LHCN-M2 (cell line): Measurements from ENCODE around the gene RANBP10. TPM values are rescaled to one million over a fixed set of nuclear protein-coding genes. Genes with fewer than 3 reads are reported as not detected.
"Not testable (repeated sequence)": the region's sequence is repeated elsewhere in the genome, so short reads cannot be mapped to it uniquely, and the experiment has no call there.

ENCODE experiments used
- DNase-seq: peaks from one replicate; pipeline ENCODE4 v3.0.0-alpha.2; 2012; ENCODE audit warnings: low read depth
- polyA plus RNA-seq: library from polyadenylated mRNA; unstranded; fragments of >200 nt; gene quantifications from one replicate; pipeline ENCODE4 v1.2.1, GENCODE V29; 2012; ENCODE audit warnings: missing spikeins
- total RNA-seq: library from RNA; depleted of rRNA; stranded (reverse); fragments of >200 nt; gene quantifications from 2 replicates; pipeline ENCODE4 v1.2.3, GENCODE V29; 2014; rRNA removed

RANBP10 gene
- 3.8 and 4.5 TPM in 2 replicates for total RNA-seq
- polyA plus RNA-seq, result 5.8 TPM

DNA sequence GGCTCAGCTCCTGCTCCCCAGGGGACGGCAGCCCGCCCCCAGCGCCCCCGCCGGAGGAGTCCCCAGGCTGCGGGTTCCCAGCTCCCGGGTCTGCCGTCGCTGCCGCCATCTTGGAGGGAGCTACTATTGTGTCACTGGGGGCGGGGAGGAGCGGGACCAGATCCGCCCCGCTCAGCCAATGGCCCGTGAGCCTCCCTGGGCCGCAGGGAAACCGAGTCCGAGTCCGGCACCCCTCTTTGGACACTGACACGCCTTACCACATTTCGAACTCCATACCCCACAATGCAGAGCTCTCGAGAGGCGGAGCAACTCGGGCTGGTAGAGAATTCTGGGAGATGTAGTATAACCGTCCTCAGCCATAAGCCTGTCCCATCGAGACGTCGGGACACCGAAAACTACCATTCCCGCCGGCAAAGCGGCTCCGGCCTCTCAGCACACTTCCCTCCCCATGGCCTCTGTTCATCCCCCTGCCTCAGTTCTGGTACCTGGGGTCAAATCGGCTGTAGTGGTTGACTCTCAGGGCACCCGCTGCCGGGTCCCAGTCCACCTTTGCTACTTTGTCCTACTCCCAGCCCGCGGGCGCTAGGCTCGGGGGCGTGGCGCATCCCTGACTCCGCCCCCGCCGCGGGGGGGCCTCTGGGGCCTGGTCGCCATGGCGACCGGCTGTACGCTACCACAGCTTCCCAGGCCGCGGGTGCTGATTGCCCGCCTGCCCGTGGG lies at the start of gene RANBP10, which contains the start of gene TSNAXIP1:
Gene RANBP10 (minus strand): TSS at position 133 of the 720 bp plus-strand sequence. CDS start 24 bp downstream, at position 109.
Gene TSNAXIP1 (plus strand): TSS at position 462 of the 720 bp plus-strand sequence. CDS start 261 bp downstream, outside the sequence.
- peak; percentile 100 for DNase-seq

DNA sequence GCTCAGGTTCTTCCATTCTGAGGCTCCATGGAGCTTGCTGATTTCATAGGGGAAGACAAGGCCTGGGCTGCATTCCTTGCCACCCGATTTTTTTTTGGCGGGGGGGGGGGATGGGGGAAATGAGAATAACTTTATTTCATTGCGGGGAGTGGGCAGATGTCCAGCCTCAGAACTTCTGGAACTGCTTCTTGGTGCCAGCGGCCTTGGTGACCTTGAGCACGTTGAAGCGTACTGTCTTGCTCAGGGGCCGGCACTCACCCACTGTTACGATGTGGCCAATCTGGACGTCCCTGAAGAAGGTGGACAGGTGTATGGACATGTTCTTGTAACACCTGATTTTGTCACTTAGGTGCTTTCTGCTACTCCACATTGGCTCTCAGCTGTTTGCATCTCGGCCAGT lies 49.4 kb upstream of the RANBP10 start:
- DNase-seq, result no peak

DNA sequence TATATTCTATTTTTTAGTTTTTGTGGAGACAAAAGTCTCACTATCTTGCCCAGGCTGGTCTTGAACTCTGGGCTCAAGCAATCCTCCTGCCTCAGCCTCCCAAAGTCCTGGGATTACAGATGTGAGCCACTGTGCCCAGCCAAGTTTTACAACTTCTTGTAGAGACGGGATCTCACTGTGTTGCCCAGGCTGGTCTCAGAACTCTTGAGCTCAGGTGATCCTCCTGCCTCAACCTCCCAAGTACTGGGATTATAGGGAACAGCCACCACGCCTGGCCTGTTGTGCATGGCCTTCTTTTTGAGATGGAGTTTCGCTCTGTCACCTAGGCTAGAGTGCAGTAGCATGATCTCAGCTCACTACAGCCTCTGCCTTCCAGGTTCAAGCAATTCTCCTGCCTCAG lies 47.3 kb upstream of the RANBP10 start:
- DNase-seq, result no peak

DNA sequence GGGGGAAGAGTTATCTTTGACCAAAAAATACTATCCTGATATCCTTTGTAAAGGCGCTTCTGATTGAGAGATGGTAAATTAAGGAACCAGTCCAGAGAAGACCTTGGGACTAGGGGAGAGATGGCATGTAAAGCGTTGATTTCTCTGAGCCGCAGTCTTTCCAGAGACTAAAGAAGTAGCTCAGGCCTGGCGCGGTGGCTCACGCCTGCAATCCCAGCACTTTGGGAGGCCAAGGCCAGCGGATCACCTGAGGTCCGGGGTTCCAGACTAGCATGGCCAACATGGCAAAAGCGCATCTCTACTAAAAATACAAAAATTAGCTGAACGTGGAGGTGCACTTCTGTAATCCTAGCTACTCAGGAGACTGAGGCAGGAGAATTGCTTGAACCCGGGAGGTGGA lies 41.8 kb upstream of the RANBP10 start:
- DNase-seq, result no peak

DNA sequence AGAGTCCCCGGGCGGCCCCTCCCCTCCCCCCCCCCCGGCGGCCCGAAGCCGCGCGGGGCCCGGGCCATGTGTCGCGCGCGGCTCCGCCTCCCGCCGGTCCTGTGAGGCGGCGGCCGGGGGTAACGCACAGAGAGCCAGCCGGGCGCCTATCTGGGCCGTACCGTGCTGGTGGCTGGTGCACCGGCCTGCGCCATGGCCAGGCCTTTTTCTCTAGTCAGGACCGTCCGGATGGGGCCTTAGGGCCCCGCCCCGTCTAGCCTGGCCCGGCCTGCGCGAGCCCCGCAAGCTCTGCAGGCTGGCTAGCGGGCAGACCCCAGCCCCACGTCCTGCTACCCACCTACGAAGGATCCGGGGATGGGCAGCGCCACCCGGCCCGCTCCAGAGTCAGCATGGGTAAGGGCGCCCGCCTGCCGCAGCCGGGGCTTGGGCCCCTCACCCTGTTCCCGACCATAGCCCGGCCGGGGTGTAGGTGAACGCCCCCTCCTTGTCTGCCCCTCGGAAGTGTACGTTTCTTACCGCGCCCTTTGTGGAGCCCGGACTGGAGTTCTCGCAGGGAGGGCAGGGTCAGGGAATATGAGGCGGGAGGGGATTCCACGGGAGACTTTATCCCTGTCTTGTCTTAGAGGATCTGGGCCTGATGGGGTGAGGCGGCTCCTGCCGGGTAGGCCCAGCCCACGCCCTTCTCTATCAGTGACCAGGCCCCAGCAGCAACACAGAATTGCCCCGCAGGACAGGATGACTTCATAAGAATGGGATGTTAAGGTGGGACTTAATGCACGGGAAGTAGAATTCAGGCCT lies 40.9 kb upstream of the RANBP10 start, which contains the start of gene CENPT:
Gene CENPT (minus strand): TSS at position 630 of the 798 bp plus-strand sequence. CDS start 13,834 bp downstream, outside the sequence.
- peak; percentile 53 for DNase-seq

DNA sequence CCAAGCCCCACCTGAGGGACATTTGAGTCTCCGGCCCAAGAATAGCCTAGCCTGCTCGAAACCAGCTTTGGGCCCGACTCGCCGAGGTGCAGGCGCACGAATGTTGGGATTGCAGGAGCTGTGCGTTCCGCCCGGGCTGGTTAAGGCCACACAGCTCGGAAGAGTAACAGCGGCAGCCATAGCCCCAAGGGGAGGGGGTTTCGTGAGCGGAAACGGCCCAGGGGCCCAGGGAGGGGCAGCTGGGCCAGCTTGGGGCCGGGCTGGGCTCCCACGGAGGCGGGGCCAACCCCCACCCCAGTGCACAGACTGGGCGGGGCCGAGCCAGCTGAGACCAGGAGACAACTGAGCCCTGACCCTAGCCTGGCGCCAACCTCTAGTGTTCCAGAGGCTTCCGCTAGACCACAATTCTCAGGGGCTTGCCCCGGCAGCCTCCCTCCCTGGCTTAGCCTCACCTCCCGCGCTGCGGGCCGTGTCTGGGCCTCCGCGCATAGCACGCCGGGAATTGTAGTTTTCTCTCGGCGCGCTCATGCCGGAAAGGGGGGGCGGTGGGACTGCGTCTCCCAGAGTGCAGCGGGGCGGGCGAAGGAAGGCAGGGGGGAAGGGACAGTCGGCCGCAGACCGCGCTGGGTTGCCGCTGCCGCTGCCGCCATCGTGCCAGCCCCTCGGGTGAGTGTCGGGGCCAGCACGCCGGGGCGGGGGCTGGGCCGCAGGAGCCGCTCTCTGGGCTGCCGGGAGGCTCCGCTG lies 40.1 kb upstream of the RANBP10 start, which contains the start of gene NUTF2:
Gene NUTF2 (plus strand): TSS at position 614 of the 744 bp plus-strand sequence. CDS start 18,198 bp downstream, outside the sequence.
- peak; percentile 96 for DNase-seq

DNA sequence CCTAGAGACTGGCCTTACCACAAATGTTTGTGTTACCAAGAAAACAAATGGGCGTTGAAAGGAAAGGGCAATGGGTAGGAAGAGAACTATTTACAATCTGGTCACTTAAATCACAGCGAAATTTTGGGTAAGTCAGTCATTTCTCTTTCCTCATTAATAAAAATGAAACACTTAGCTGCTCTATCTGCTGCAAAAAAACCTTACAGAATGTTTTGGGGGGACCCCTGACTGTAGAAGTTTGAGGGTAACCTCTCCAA lies 39.6 kb upstream of the RANBP10 start:
- no peak for DNase-seq

DNA sequence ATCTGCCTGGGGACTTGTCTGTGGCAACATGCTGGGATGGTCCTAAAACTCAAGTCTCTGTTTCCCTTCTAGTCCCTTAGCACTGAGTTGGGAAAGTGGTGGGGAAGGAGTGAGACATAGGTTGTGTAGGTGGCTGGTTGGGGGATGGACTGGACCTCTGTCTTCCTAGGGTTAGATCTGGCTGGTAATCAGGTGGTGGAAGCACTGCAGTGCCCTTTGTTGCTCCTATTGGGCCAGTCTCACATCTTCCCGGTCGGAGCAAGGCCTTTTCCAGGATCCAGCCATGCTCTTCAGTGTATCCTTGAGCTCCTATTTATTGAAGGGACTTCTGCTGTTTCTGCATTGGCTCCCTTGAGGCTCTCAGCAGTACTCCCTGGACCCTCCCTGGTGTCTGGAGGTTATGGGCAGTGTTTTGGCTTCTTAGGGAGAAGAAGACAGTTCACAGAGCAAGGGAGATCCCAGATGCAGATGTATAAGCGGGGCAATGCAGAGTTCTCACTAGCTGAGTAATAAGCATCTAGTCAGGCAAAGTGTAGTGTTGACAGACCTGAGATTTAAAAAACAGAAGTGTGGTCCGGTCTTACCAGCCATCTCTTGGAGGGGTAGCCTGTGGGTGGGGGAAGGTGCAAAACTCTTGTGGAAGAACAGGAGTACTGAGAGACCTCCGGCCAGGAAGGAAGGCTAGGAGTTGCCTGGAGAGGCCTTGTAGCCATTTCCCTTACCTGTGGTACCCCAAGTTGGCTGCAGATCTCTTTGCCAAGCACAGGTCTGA lies 39.1 kb upstream of the RANBP10 start:
- no peak for DNase-seq

DNA sequence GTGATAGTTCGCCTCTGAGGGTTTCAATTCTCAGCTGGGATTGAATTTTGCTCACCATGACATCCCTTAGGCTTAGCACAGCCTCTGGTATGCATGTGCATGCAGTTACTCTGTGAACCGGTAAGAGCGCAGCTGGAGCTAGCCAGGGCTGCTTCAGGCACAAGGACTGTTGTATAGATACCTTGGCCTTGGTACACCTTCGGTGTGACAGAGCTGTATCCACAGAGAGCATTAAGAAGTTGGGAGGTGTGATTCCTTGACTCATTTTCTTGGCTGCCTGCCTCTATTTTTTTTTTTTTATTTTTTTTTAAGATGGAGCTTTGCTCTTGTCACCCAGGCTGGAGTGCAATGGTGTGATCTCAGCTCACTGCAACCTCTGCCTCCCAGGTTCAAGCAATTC lies 38.1 kb upstream of the RANBP10 start:
- no peak for DNase-seq

DNA sequence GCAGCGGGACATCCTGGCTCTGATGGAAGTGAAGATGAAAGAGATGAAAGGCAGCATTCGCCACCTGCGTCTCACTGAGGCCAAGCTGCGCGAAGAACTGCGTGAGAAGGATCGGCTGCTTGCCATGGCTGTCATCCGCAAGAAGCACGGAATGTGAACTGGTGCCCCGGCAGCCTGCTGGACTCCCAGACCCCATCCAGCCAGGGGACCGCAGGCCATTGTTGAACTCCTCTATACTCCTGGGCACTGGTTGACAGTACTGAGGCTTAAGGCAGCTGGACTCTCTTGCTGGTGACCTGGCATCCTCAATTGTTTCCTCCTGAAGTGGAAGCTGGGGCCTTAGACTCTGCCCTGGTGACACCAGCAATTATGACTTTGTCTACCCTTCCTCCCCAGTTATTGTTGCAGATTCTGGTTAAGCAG lies 37.0 kb upstream of the RANBP10 start:
- no peak for DNase-seq

DNA sequence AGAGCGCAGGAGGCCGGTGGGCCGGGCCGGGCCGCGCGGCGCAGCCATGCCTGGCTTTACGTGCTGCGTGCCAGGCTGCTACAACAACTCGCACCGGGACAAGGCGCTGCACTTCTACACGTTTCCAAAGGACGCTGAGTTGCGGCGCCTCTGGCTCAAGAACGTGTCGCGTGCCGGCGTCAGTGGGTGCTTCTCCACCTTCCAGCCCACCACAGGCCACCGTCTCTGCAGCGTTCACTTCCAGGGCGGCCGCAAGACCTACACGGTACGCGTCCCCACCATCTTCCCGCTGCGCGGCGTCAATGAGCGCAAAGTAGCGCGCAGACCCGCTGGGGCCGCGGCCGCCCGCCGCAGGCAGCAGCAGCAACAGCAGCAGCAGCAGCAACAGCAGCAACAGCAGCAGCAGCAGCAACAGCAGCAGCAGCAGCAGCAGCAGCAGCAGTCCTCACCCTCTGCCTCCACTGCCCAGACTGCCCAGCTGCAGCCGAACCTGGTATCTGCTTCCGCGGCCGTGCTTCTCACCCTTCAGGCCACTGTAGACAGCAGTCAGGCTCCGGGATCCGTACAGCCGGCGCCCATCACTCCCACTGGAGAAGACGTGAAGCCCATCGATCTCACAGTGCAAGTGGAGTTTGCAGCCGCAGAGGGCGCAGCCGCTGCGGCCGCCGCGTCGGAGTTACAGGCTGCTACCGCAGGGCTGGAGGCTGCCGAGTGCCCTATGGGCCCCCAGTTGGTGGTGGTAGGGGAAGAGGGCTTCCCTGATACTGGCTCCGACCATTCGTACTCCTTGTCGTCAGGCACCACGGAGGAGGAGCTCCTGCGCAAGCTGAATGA lies 36.4 kb upstream of the RANBP10 start:
- peak; percentile 53 for DNase-seq

DNA sequence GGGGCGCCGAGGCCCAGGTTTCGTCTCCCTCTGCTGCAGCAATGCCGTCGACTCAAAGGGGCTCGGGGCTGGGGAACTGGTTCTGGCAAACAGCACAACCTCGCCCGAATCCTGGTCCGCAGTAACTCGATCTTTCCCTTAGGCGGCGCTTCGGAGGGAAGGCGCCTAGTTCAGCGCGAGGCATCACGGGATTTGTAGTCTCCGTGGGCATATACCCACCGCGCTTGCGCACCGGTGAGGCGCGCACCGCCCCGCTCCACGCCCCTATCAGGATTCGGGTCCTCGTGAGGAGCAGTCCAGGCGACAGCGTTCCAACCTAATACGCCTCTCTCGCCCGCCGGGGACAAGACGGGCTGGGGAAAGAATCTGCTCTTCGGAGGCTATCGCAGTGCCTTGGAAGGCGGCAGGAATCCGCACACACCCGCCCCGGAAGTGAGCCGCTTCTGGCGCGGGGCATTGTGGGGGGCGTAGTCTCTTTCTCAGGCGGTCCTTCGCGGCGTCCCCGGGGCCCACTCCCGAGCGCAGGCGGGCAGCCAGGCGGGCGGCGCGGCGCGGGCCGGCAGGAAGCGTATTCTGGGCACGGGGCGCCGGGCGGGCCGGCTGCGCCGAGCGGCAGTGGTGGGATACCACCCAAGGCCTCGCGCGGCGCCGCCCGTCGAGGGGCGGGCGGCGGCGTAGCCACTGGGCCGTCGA lies 35.6 kb upstream of the RANBP10 start, which contains the start of gene THAP11:
Gene THAP11 (plus strand): TSS at position 505 of the 693 bp plus-strand sequence. CDS start 235 bp downstream, outside the sequence.
- DNase-seq, result peak; percentile 92

DNA sequence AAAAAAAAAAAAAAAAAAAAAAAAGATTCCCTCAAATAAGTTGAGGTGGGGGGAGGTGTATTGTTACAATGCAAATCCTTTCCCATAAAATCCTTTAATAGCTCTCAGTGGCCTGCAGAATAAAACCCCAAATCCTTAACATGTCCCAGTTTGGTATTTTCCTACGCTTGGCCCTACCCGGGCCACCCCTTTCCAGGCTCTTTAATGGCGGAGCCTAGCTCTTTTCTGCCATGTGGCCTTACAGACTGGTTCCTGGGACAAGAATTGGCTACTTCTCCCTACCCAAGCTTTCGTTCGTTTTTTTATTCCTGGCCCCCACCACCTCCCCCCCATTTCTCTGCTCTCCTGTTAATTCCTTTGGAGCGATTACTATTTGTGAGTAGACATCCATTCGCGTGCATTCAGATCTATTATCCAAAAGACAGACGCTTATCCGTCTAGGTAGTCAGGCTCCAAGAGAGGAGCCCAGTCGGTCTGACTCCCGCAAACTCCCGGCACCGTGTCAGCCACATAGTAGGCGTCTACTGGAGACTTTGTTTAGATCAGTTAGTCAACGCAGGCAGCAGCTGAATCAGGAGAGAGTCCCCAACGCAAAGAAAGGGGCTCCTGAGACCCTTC lies 34.9 kb upstream of the RANBP10 start:
- DNase-seq, result no peak

DNA sequence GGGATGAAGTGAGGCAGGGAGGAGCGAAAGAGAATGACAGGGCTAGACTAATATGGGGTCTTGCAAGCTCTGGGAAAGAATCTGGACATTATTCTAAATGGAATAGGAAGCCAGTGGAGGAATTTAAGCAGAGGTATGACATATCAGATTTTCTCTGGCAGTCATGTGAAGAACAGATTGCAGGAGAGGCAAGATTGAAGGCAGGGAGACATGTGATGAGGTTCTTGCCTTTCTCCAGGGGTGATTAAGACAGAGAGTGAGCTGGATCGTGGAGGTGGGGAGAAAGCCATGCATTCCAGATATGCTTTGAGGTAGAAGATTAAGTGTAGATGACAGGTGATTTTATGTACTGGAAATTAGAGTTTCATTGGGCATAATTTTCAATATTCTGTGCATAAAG lies 31.5 kb upstream of the RANBP10 start:
- no peak for DNase-seq

DNA sequence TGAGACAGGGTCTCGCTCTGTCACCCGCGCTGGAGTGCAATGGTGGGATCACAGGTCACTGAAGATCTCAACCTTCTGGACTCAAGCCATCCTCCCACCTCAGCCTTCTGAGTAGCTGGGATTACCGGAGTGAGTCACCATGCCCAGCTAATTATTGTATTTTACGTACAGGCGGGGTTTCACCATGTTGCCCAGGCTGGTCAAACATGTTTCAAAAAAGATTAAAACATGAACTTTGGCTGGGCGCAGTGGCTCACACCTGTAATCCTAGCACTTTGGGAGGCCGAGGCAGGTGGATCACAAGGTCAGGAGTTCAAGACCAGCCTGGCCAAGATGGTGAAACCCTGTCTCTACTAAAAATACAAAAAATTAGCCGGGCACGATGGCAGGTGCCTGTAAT lies 30.8 kb upstream of the RANBP10 start:
- not testable (repeated sequence) for DNase-seq

DNA sequence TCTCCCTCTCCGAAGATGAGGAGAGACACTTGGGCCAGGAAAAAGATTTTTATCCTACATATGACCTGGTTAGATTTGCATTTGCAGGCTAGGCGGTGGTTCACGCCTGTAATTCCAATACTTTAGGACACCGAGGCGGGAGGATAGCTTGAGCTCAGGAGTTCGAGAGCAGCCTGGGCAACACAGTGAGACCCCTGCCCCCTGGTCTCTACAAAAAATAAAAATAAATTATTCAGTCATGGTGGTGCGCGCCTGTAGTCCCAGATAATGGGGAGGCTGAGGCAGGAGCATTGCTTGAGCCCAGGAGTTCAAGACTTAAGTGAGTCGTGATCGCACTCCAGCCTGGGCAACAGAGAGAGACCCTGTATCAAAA lies 27.9 kb upstream of the RANBP10 start:
- no peak for DNase-seq

DNA sequence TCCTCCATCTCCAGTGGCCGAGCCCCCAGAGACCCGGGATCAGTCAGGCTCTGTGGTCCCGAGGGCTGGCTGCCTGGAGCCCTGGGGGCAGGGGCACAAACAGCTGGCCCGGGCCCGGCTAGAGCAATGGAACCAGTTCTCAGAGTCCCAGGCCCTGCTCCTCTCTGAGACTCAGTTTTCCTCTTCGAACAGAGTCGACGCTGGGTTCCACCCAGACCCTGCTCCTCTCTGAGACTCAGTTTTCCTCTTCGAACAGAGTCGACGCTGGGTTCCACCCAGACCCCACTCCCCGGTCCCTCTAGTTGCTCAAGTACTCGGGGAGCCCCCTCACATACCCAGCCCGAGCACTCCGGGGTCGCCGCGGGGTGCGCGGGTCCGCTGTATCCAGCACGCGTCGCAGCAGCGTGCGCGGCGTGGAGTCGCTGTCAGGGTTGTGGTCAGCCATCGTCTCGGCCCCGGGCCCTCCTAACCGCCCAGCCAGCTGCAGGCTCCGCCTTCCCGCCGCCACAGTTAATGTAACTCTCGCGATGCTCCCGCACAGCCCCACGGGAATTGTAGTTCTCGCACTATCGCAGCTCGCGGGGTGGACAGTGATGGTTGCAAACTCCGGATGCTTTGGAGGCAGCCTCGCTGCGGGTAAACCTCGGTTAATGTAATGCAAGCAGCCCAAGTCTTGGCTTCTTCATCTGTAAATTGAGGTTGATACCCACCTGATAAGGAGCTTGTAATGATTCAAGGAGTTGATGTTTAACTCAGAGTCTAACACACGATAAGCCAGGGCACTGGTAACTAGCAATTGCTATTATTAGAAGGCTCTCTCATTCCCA lies 27.3 kb upstream of the RANBP10 start:
- peak; percentile 86 for DNase-seq

DNA sequence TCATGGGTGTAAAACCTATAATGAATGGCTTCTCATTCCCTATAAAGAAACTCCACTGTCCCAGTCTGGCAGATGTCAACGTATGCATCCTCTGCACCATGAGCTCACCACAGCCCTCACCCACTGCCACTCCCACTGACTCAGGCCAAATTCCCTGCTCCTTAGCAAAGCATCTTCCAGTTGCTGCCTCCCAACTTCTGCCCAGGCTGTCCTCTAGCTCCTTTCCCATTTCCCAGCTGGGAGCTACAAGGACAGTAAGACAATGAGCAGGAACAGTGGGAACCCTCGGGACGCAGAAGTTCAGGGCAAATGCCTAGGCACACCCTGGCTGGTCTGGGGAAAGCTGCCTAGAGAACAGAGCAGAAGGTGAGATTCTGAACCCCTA lies 26.7 kb upstream of the RANBP10 start:
- DNase-seq, result peak; percentile 73
